Activated naive CD8-positive, alpha-beta T cell treated with anti-CD3 and anti-CD28 coated beads, Interleukin-2, amount 50 U/mL, for 16 hours (primary cell): Measurements from ENCODE around the gene TSPAN9.

Source experiments
- DNase-seq: peaks from one replicate; pipeline ENCODE4 v3.0.0-alpha.2; 2020; ENCODE audit warnings: low read depth, low spot score

Gene TSPAN9

GRCh38 chr12:3313675-3314663 is 236.8 kb downstream of the TSPAN9 start:
- DNase-seq, result no peak

GRCh38 chr12:3315201-3315661 is 238.1 kb downstream of the TSPAN9 start:
- no peak for DNase-seq

GRCh38 chr12:3316776-3317480 is 239.7 kb downstream of the TSPAN9 start:
- DNase-seq, result no peak

GRCh38 chr12:3317481-3317815 is 240.3 kb downstream of the TSPAN9 start:
- no peak for DNase-seq

GRCh38 chr12:3317841-3318501 is 240.8 kb downstream of the TSPAN9 start:
- DNase-seq, result no peak

GRCh38 chr12:3319723-3320492 is 242.7 kb downstream of the TSPAN9 start:
- no peak for DNase-seq

GRCh38 chr12:3320881-3321509 is 243.8 kb downstream of the TSPAN9 start:
- no peak for DNase-seq

GRCh38 chr12:3321881-3322280 is 244.7 kb downstream of the TSPAN9 start:
- no peak for DNase-seq

- no peak for DNase-seq
Measured at GRCh38 chr12:3323002-3323685, 246.0 kb downstream of the TSPAN9 start.

GRCh38 chr12:3325736-3326135 is 248.6 kb downstream of the TSPAN9 start:
- no peak for DNase-seq

GRCh38 chr12:3326156-3326849 is 249.1 kb downstream of the TSPAN9 start:
- no peak for DNase-seq

GRCh38 chr12:3326850-3327780 is 249.9 kb downstream of the TSPAN9 start:
- DNase-seq, result no peak

GRCh38 chr12:3328081-3328480 is 250.9 kb downstream of the TSPAN9 start:
- DNase-seq, result no peak

- no peak for DNase-seq
Measured at GRCh38 chr12:3328571-3328970, 251.4 kb downstream of the TSPAN9 start.

- DNase-seq, result no peak
Measured at GRCh38 chr12:3329361-3329760, 252.2 kb downstream of the TSPAN9 start.

GRCh38 chr12:3330976-3331510 is 253.9 kb downstream of the TSPAN9 start:
- no peak for DNase-seq

GRCh38 chr12:3332188-3332587 is 255.0 kb downstream of the TSPAN9 start:
- no peak for DNase-seq

GRCh38 chr12:3333583-3333982 is 256.4 kb downstream of the TSPAN9 start:
- no peak for DNase-seq
